ENCODE results near the gene PFKFB3. TPM values are rescaled to one million over a fixed set of nuclear protein-coding genes. Genes with fewer than 3 reads are reported as not detected.
A peak's percentile ranks its signal among the peaks of the same experiment; 100 is the strongest.

Gene PFKFB3
- total RNA-seq, 1 experiment from 2014 or later: 36.8 TPM

- H3K18ac ChIP-seq (ENCODE audit: insufficient read length, low read depth, low read length): no peak overlapping the region
- no peaks in the 10 kb centered on the region for H3K27me3 ChIP-seq (ENCODE audit: insufficient read depth, low read length)
- H3K79me2 ChIP-seq (ENCODE audit: insufficient read depth, low read length): no peaks in the 10 kb centered on the region
- H4K5ac ChIP-seq (ENCODE audit: insufficient read length, low read depth, low read length): no peak overlapping the region
- H3K4me1 Mint-ChIP-seq: no peaks in the 10 kb centered on the region
- no peak overlapping the region for H3K4me2 ChIP-seq (ENCODE audit: insufficient read depth, insufficient read length, low read length)
- H4K20me1 ChIP-seq (ENCODE audit: control insufficient read depth, insufficient read depth, insufficient read length): no peaks in the 10 kb centered on the region
- H2AK5ac ChIP-seq (ENCODE audit: insufficient read length, low read length): no peak overlapping the region
- H3K23me2 ChIP-seq (ENCODE audit: insufficient read length, low read depth, low read length, poor library complexity, severe bottlenecking): no peaks in the 10 kb centered on the region
- H2BK15ac ChIP-seq (ENCODE audit: low read depth, low read length): no peak overlapping the region
- H2BK12ac ChIP-seq (ENCODE audit: insufficient read length, low read depth, low read length): no peak overlapping the region
- DNase-seq: no peak
- H2AFZ ChIP-seq (ENCODE audit: low read length): no peak overlapping the region
- H2BK5ac ChIP-seq (ENCODE audit: insufficient read length, low read length): no peak overlapping the region
- no peak overlapping the region for H3K23ac ChIP-seq (ENCODE audit: insufficient read length, low read depth, low read length)
- H2BK120ac ChIP-seq (ENCODE audit: low read depth, low read length, poor library complexity, severe bottlenecking): no peak overlapping the region
- no peak overlapping the region for H3K14ac ChIP-seq (ENCODE audit: insufficient read depth, low read length)
- no peak overlapping the region for H4K8ac ChIP-seq (replicated peaks; ENCODE audit: insufficient read length, low read depth, low read length)
- no peak overlapping the region for H3K4ac ChIP-seq (ENCODE audit: low read depth, low read length)
- no CpG with 5 or more reads among the region's 30 CpGs for WGBS (ENCODE audit: extremely low coverage, insufficient read length, low lambda C conversion rate)
- H3K27ac Mint-ChIP-seq: peak overlapping the region; percentile 3 to 50 (median 7); a peak in 4 of 7 replicates
- no peak overlapping the region for H4K91ac ChIP-seq (ENCODE audit: insufficient read length, low read depth, low read length)
- no peaks in the 10 kb centered on the region for H3K27me3 Mint-ChIP-seq (ENCODE audit: low read depth)
- TF ChIP-seq, protein P1, sequence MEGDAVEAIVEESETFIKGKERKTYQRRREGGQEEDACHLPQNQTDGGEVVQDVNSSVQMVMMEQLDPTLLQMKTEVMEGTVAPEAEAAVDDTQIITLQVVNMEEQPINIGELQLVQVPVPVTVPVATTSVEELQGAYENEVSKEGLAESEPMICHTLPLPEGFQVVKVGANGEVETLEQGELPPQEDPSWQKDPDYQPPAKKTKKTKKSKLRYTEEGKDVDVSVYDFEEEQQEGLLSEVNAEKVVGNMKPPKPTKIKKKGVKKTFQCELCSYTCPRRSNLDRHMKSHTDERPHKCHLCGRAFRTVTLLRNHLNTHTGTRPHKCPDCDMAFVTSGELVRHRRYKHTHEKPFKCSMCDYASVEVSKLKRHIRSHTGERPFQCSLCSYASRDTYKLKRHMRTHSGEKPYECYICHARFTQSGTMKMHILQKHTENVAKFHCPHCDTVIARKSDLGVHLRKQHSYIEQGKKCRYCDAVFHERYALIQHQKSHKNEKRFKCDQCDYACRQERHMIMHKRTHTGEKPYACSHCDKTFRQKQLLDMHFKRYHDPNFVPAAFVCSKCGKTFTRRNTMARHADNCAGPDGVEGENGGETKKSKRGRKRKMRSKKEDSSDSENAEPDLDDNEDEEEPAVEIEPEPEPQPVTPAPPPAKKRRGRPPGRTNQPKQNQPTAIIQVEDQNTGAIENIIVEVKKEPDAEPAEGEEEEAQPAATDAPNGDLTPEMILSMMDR (conservative IDR thresholded peaks at IDR 0.05): no peak
- H3K4me1 ChIP-seq (ENCODE audit: insufficient read depth, low read length): no peaks in the 10 kb centered on the region
- H3K4me3 Mint-ChIP-seq: no peak overlapping the region
- H2BK20ac ChIP-seq (ENCODE audit: low read depth, low read length, poor library complexity, severe bottlenecking): no peak overlapping the region
- H3K9me3 ChIP-seq (ENCODE audit: control insufficient read depth, low read depth, low read length): no peaks in the 10 kb centered on the region
- H3K9ac ChIP-seq (ENCODE audit: extremely low read depth, insufficient read length, low read length): no peak overlapping the region
- H3K36me3 Mint-ChIP-seq (ENCODE audit: insufficient read depth in 1 of 3, low read depth in 3 of 3): peaks cover 56 to 98% (median 96%) of the 10 kb centered on the region in 3 experiments
- no peaks in the 10 kb centered on the region for H3K9me3 Mint-ChIP-seq
- no peaks in the 10 kb centered on the region for H3K79me1 ChIP-seq (ENCODE audit: insufficient read depth, low read depth, low read length, poor library complexity, severe bottlenecking)
- H3T11ph ChIP-seq (ENCODE audit: low read length): no peak overlapping the region
- H3K56ac ChIP-seq (ENCODE audit: insufficient read length, low read depth, low read length): no peak overlapping the region
- no peak overlapping the region for H3K27ac ChIP-seq (ENCODE audit: insufficient read length, low read depth, low read length)
Observed at GRCh38 chr10:6221192-6221940, 18.6 kb downstream of the PFKFB3 start.

Data from H9 (cell line).